ENCODE measurements around the gene PTPRD.
"Not testable (repeated sequence)": the region's sequence is repeated elsewhere in the genome, so short reads cannot be mapped to it uniquely, and the experiment has no call there.

PTPRD gene

DNA sequence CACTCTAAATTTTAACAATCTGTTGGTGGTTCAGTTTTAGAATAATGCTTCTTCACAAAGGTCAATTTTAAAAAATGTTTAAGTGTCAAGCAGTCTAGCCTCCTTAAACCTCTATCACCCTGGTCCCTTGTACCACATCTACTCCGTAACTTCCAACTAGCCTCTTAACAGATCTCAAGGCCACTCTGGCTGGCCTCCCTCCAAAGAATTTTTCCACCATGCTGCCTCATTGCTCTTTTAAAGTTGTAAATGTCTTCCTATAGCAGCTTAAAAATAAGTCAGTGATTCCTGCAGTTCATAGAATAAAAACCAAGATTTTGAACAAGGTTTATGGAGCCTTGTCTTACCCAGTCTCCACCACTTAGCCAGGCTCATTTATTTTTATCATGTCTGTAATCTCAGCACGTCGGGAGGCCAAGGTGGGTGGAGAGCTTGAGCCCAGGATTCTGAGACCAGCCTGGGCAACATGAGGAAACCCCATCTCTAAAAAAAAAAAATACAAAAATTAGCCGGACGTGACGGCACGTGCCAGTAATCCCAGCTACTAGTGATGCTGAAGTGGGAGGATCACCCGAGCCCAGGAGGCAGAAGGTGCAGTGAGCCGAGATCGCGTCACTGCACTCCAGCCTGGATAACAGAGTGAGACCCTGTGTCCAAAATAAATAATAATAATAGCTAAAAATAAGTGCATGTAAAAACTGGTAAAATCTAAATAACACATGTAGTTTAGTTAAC lies 1888.4 kb downstream of the PTPRD start:
- no peak for DNase-seq (ENCODE audit: low read depth)

GRCh38 chr9:8723195-8723594 lies 1889.6 kb downstream of the PTPRD start:
- DNase-seq (ENCODE audit: low read depth) = no peak

DNA sequence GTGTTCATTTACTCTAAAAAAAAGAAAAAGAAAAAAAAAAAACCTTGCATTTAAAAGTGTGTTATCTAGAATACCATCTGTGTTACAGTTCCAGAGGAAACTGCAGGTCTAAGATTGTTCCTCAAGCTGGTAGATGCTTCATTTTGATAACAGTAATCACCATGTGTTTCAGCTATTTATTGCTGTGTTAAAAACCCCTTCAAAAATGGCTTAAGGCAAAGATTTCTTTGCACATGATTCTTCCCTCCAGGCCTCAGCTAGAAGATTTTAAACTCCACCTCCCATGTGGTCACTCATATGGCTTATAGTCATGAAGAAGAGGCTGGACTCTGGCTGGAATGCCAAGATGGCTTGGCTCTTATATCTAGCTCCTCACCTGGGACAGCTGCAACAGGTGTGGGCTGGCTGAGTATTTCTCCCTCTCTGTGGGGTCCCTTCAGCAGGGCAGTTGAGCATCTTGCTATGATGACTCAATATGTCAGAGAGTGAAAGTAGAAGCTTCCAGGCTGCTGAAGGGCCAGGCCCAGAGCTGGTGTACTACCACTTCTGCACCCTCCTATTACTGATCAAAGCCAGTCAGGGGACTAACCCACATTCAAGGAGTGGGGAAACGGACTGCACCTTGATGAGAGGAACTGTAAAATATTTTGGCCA lies 1892.8 kb downstream of the PTPRD start:
- DNase-seq (ENCODE audit: low read depth) = no peak

DNA sequence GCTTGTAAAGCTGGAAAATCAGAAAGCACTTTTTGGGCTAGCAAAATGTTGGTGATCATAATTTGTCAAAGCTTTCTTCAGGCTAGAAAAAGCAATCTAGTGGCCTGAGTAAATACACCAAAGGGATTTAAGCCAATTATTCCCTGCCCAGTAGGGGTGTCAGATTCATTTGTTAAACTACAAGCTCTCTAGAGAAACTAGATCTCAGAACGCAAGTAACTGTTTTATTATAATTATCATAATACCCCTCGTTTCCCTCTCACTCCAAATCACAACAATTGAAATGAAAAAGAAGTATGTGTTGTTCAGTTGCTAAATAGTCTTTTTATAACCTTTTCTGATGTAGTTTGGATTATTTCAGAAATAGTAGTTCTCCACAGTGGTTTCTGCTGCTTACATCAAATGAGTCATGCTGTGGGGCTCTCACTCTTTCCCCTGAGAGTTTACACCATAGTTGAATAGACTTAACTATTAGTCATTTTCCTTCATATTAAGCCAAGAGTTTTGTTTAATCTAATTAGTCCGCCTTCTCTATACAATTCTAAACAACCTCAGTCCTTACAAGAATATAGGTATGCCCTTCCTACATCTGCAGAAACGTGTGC lies 1894.6 kb downstream of the PTPRD start:
- no peak for DNase-seq (ENCODE audit: low read depth)

DNA sequence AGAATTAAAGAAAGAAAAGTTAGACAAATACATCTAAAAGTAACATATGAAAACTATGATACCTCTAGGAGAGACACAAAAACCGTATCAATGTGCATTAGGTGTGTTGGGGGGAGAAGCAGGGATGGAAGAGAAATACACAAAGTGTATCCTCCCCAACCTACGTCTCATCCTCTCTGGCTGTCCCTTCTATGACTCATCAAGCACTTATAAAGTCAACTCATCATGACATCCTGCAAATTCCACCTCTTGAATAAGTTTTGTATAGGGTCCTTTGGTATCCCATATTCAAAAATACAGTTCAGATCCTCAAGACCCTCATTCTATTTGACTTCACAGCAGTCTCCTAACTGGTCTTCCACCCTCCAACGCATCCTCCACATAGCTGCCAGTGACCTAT lies 1895.7 kb downstream of the PTPRD start:
- no peak for DNase-seq (ENCODE audit: low read depth)

DNA sequence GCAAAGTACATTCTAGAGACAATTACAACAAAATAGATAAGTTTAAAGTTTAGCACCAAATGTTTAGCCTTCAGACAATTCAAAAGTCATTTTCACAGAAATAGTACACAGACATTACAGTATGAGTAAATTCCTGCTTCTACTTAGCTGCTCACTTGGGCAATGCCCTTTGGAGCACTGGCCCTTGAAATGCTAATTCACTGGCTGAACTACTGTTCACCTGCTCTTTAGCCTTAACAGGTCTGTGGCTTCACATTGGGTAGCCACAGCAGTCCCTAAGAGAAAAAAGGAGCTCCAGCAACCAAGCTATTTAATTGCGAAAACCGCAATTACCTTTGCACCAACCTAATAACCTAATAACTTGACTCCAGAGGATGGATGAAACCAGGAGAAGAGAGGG lies 1897.0 kb downstream of the PTPRD start:
- no peak for DNase-seq (ENCODE audit: low read depth)

DNA sequence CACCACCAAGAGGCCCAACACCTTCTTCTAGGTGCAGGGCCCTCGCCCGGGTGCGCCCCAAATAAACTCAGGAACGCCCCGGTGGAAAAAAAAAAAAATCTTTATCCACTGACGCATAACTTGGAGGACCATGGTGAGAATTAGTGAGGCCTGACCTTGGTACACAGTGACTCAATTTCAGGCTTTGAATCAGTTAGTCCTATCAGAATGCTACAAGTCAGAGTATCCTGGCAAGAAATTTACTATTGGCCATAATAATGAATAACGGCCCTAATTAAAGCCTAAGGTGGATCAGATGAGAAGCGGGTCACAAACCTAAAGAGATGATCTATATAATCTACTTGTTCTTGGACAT lies 1899.0 kb downstream of the PTPRD start:
- no peak for DNase-seq (ENCODE audit: low read depth)

DNA sequence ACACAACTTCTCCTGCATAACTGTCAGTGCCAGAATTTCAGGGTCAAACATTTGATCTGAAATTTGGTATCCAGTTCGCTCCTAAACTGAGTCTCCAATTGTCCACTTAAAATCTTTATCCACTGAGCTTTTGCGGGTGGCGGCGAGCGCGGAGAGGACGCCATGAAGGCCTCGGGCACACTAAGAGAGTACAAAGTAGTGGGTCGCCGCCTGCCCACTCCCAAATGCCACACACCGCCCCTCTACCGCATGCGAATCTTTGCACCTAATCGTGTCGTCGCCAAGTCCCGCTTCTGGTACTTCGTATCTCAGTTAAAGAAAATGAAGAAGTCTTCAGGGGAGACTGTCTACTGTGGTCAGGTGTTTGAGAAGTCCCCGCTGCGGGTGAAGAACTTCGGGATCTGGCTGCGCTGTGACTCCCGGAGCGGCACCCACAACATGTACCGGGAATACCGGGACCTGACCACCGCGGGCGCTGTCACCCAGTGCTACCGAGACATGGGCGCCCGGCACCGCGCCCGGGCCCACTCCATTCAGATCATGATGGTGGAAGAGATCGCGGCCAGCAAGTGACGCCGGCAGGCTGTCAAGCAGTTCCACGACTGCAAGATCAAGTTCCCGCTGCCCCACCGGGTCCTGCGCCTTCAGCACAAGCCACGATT lies 1899.5 kb downstream of the PTPRD start:
- DNase-seq (ENCODE audit: low read depth) = no peak

DNA sequence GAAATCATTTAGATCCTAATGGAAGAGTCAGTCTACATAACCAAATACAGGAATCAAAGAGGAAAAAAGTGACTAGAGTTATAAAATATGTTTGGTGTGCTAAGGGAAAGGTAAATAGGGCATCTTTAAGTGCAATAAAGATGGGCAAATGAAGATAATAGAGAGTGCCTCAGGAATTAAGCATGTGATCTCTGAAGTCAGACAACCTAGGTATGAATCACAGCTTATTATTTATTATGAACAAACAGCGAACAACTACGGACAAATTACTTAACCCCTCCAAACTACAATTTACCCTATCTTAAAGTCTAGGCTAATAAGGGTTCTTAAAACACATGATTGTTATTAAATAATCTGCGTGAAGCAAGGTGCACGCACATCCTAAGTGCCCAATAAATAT lies 1903.1 kb downstream of the PTPRD start:
- no peak for DNase-seq (ENCODE audit: low read depth)

GRCh38 chr9:8708728-8709127 lies 1904.1 kb downstream of the PTPRD start:
- DNase-seq (ENCODE audit: low read depth) = no peak

GRCh38 chr9:8706998-8707397 lies 1905.8 kb downstream of the PTPRD start:
- no peak for DNase-seq (ENCODE audit: low read depth)

GRCh38 chr9:8706531-8706930 lies 1906.3 kb downstream of the PTPRD start:
- no peak for DNase-seq (ENCODE audit: low read depth)

GRCh38 chr9:8705861-8706260 lies 1906.9 kb downstream of the PTPRD start:
- no peak for DNase-seq (ENCODE audit: low read depth)

DNA sequence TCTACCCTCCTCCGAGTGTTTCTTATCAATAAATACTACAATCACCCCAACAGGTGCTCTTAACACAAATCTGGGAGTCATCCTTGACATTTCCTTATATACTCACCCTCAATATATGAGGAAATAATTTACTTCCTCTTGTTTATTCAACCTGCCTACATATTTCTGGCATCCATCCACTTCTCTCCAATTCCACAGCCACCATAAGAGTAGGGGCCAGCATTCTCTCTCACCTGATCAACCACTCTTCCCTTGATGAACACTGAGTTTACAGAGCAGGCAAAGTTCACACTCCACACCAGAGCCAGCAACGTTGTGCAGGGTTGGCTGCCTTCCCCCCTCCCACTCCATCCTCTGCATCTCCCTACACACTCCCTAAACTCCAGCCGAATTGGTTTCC lies 1908.9 kb downstream of the PTPRD start:
- no peak for DNase-seq (ENCODE audit: low read depth)

- DNase-seq (ENCODE audit: low read depth) = no peak
Measured at GRCh38 chr9:8701904-8702303, 1910.9 kb downstream of the PTPRD start.

DNA sequence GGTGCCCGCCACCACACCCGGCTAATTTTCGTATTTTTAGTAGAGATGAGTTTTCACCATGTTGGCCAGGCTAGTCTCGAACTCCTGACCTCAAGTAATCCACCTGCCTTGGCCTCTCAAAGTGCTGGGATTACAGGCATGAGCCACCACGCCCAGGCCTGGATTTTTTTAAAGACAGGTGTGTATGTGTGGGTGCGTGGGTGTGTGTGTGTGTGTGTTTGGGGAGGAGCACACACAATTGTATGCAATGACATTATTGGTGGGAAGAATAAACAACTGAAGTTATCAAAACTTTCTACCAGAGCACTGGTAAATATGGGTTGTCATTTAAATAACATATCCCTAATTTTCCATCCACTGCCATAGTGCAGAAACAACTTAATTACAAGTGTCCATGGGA lies 1915.2 kb downstream of the PTPRD start:
- DNase-seq (ENCODE audit: low read depth) = not testable (repeated sequence)

GRCh38 chr9:8696516-8696915 lies 1916.3 kb downstream of the PTPRD start:
- no peak for DNase-seq (ENCODE audit: low read depth)

- DNase-seq (ENCODE audit: low read depth) = no peak
Measured at GRCh38 chr9:8694983-8695588, 1917.7 kb downstream of the PTPRD start.

DNA sequence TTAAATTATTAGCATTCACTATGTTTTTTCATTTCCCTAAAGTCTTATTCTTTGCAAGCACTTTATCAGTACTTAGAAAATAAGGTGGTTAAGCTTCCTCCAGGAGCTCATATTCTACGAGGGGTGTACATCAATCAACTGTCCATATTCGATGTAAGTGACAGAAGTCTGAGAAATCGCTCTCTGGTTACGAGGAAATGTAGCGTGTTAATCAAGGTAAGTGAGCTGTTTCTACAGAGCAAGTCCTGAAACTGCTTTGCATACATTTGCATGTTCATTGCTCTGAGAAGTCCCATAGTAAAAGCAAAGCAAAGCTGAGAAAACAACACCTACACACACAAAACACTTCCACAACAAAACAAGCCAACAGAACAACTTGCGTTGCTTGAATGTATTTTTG lies 1919.3 kb downstream of the PTPRD start:
- DNase-seq (ENCODE audit: low read depth) = no peak

DNA sequence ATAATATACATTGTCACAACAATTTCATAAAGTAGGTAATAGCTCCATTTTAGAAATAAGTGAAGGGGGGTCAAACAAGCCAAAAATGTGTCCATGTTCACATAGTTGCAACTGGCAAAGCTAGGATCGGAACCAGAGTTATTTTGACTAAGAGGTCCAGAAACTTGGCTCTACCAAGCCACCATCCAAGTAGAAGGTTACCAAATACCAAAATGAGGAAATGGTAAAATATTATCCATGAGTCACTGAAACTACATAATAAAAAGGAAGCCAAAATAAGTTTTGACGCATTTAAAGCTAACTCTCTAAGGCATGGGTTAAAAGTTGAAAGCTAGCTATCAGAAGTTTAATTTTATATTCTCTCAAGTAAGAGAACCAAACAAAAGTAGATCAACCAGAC lies 1926.3 kb downstream of the PTPRD start:
- no peak for DNase-seq (ENCODE audit: low read depth)

DNA sequence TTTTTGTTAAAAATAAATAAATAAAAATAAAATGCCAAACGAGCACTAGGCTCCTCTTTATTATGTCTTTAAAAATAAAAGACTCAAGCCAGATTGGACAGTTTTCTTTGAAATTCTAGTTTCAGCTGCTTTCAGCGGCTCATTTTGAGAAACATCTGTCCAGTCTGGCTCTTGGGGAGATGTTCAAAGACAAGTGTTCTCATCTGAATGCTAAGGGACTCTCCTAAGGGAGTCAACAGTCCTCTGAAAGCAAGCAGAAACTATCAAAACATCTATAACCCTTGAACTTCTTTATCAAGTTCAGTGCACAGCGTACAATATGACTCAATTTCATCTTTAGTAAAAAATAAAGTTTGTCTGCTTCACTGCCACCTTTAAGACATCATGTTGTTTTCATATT lies 1927.0 kb downstream of the PTPRD start:
- no peak for DNase-seq (ENCODE audit: low read depth)

- no peak for DNase-seq (ENCODE audit: low read depth)
Measured at GRCh38 chr9:8684978-8685708, 1927.7 kb downstream of the PTPRD start.
